HG03159 (cell line): ENCODE results near the gene GPR82.
"Not testable (repeated sequence)": the region's sequence is repeated elsewhere in the genome, so short reads cannot be mapped to it uniquely, and the experiment has no call there.

Experiments used
- ATAC-seq: cut with Tn5 transposase; IDR thresholded peaks from one replicate; pipeline ENCODE4 v1.9.1; 2021; ENCODE audit warnings: mild to moderate bottlenecking, moderate library complexity; ENCODE audit not compliant: unreplicated experiment

The GPR82 gene

DNA sequence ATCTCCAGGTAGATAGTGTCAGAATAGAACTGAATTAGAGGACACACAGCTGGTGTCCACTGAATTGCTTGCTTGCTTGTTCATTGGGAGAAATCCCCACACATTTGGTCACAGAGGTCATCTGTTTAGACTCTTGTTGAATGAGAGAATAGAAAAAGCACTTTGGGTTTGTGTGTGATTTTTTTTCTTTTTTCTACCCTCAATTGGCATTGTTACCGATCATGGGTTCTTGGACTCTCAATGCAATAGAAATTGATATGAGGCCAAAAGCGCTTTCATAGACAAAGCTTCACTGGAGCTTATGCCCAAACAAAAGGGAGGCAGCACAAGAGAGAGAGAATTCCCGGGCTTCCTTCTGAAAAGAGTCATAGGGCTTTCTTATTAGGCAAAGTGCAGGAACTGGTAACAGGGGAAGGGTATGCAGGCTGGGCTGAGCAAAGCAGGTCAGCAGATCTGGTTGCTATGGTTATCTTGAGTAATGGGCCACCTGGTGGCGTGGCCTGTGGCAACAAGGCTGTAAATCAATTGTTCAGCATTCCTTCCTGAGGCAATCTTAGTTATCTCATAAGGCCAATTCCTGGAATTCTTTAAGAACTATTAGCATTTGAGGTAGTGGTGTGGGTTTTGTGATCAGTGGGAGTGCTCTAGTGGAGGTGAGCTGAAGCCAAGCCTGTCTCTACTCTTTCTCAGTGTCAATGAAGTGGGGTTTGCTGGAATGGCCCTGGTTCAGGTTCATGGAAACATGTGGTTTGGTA is 5.3 kb upstream of the GPR82 start:
- ATAC-seq: no peak

DNA sequence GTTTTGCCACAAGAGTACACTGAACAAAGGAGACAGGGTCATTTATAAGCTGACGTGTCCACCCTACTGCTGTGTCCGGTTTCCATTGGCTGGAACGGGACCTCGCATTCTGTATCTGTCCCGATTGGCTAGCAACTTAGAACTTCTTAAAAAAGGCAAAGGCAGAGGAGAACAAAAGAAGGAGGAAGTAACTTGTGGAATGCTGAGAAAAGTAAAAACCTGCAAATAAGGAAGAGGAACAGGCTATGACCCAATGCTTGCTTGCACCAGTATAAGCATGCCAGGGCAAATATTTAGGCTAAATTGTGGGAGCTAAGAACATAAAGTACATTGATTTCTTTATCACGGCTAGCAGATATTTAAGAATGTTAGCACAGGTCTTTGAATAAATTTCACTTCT is 4.4 kb upstream of the GPR82 start:
- not testable (repeated sequence) for ATAC-seq

DNA sequence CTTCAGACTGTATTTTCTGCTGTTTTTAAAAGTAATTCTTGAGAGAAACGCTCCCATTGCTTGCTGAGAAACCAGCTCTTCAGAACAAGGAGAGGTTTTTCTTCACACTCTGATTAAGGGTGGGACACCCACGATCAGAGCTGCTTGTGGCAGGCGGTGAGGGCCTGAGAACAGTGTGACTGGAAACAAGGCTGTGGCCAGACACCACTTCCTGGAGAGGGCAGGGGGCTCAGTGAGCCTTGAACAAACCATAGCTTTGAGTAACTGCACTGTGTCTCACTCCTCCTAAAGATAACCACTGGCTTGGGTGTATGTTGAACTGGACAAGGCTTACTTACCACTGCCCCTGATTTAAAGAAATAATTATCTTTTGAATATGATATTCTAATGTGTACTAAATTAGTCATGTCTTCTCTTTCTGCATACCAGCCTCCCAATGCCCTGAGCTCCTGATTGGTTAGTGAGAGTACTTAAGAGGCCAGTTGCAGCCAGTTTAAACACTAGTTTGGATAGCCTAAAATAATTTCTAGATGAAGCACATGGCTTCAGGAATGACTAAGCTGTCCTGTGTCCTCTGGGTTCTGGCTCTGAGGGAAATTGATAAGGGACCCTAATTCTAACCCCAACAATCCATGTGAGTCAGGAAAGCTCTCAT is 3.7 kb upstream of the GPR82 start:
- peak; percentile 88 for ATAC-seq

DNA sequence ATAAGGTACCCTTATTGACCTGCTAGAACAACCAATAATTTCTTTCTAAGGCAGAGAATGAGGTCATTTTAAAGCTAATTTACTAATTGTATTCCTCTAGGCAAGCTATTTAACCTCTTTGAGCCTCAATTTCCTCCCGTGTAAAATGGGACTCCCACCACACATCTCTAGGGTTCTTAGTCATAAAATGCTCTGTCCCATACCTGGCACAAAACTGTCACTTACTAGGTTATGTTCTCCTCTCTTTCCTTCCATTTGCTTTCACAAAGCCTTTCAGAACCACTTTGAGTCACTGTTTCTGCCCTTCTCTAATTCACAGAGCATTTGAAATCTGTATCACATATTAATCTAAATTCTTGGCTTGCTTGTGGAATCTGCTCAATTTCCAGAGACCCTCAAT is 2.4 kb upstream of the GPR82 start:
- no peak for ATAC-seq

DNA sequence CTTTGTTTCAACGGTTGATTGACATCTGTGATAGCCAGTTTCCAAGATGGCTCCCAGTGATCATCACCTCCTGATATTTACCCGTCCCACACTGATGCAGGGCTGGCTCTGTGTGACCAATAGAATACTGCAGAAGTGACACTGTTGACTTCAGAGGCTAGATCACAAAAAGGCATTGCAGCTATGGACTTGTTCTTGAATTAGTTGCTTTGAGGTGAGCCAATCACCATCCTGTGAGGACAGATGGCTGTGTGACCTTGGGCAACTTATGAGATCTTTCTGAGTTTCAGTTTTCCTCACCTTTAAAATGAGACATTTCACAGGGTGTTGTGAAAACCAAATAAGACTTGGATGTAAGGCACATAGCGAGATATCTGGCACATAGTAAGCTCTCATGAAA is 1.8 kb upstream of the GPR82 start:
- ATAC-seq: no peak

DNA sequence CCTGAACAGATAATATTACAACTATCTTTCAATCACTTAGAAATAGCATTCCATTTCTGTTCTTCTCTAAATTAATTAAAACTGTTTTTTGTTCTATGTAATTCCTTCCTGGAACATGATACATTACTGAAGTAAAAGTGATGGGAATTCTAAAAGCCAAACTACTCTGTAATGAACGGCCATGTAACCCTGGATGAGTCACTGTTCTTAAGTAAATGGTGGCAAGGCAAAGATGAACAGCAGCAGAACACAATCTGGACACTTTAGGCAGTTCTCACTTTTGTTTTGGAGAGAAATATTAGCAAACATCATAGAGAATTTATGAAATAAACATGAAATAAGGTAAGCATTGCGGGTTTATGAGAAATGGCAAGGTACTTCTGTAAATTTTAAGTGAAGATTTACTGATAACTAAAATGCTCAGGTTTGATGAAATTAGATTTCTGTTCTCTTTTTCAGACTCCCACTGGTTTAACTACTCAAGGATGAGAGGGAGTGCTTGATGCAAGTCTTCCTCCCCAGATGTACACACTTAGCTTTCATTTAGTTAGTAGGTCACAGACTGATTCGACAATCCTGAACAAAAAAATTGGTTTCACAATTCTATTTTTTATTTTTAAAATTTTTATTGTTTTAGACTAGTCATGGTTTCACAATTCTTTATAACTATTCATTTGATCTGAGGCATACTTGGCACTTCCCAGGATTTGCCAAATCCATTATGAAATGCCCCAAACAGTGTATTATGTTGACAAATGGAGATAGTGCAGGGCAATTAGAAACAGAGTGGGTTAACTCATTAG is 964 bp upstream of the GPR82 start:
- no peak for ATAC-seq

DNA sequence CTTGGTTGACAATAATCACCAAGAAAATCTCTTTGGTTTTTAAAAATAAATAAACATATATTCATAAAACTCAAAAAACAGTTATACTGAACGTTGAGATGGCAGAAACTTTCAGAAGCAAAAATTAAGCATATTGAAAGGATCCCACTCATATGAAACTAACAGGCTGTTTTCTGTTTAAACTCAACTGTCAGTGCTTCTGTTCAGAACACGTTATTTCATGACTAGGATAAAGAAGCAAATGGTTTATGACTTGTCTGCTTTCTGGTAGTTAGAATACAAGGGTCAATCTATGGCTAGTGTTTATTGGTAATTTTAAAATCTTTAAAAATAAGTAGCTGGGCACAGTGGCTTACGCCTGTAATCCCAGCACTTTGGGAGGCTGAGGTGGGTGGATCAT is 4.1 kb downstream of the GPR82 start:
- no peak for ATAC-seq

DNA sequence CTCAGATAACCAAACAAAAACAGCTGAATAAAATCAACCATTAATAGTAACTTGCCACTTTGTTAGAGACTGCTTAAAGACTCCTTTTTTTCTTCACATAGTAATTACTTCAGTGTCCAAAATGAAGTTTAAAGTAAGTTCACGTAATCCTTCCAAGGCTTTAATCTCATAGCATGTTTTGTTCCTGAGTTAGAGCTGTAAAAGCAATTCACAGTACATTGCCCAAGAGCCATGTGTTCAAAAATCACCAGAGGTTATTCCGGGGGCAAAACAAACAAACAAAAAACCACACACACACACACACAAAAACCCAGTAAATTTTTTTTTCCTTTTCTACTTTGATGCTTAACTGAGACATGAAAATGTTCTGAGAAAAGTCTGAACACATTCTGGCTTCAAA is 6.1 kb downstream of the GPR82 start:
- no peak for ATAC-seq

DNA sequence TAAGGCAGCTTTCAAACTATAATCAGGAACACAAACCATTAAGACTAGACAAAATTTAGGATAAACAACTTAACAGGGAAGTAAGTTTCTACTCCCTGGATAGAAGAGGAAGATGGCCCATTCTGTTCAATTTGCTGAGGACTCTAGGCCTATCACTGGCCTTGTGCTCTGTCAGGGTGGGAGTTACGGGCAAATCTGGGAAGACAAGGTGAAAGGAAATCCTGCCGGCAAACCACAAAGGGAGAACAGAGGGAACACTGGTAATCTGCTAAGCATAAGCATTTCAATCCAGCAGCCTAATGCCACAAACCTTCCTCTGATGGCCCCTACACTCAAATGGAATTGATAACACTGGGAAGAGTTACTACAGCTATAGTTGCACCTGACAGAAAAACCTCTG is 8.3 kb downstream of the GPR82 start:
- no peak for ATAC-seq

DNA sequence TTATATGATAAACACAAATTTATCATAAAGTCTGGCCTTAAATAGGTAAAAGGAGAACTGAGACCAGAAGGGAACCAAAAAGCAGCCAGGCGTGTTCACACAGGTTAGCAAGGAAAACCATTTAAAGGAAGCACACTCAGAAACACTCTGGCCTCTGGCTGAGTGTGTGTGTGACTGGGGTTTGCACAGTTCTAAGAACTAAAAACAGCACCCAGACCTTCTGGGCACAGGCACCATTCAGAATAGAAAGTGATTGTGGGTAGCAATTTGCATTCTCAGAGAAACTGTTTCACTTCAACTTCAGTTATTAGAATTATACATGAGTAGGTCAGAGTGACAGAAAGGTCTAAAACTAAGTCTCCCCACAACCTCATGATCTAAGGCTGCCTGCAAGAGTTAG is 10.0 kb downstream of the GPR82 start:
- peak; percentile 97 for ATAC-seq

DNA sequence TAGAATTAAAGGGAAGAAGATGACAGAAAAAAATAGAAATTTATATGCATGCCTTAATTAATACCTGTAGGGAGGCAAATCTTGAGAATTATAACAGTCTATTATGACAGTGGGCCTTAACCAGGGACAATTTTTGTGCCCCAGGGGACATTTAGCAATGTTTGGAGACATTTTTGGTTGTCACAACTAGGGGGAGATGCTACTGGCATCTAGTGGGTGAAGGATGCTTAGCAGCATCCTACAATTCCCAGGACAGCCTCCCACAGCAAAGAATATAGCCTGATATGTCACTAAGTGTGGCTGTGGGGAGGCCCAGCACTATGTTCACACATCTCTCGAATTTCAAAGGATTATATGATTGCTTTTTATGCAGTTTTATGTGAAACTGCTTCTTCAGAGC is 10.5 kb downstream of the GPR82 start:
- ATAC-seq: no peak

DNA sequence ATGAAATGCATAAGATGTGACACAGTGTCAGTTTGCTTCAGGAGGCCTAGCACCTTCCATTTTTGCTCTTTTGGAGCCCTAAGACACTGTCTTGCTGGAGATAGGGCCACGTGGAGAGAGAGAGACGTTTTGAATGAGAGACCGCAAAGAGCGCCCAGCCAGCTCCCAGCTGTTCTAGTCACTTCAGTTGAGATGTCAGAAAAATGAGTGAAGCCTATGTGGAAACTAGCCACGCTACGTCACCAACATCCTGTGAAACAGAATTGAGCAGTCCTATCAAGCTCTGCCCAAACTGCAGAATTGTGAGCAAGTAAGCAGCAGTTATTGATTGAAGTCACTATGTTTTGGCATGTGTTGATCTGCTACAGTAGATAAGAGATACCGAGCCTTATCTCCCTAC is 13.1 kb downstream of the GPR82 start:
- ATAC-seq: no peak

DNA sequence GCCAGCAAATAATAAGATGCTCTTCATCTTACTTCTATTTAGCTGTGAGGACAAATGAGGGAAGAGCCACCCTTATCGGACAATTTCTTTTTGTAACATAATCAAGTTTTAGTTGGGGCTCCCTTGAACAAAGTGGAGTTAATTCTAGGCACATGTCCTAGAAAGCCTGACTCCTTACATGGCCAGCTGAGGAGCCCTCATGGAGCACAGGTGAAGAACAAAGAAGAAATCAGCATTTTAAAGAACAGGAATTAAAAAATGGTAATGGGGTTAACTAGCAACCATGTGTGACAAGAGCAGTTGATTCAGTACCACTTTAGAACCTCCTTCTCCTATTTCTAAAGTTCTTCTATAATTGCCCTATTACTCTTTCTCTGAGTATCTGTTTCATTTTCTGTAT is 15.9 kb downstream of the GPR82 start:
- ATAC-seq: no peak

DNA sequence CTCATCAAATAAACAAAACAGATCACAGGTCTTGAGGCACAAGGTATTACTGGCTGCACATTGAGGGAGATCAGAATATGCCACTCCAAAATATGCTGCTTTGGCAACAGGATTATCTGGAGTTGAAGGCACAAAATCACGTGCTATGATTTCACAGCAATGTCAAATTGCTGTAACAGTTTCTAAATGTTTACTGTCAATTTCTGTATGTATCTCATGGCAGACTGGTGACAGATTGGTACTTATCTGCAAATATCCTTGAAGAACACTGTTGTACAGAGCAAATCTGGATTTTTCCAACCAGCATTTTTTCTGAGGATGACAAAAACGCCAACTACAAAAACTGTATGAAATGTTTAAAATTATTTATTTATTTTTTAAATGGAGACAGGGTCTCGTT is 26.7 kb downstream of the GPR82 start:
- no peak for ATAC-seq

DNA sequence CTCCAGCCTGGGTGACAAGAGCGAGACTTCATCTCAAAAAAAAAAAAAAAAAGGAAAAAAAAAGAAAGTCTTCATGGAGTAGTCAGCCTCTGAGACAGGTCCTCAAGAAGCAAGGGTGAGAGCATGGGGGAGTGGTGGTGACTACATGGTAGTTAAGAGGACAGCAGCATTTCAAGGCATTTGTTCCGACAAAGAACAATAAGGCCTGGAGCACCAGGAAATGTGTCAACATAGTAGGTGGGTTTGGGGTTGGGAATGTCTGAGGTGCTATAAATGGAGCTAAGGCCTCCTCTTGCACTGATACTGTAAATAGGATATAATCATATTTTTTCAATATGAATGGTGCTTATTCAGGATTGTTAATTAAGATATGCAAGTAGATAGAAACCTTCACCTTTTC is 34.4 kb downstream of the GPR82 start:
- no peak for ATAC-seq

DNA sequence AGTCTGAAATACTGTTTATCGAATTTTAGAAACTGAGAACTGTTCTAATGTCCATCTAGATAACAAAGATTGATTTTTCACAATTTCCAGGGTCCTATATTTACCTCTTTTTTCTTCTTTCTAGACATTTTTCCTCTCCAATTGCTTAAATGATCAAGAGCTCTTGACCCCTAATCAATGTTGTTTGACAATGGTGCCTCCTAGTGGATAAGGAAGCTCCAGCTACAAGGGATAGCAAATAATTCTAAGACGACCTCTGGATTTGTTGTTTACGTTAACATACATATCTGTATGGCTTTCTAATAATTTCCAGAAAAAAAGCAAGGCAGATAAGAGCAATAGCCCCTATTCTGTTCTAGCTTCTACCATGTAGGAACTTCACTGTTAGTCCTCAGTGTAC is 35.8 kb downstream of the GPR82 start:
- no peak for ATAC-seq

DNA sequence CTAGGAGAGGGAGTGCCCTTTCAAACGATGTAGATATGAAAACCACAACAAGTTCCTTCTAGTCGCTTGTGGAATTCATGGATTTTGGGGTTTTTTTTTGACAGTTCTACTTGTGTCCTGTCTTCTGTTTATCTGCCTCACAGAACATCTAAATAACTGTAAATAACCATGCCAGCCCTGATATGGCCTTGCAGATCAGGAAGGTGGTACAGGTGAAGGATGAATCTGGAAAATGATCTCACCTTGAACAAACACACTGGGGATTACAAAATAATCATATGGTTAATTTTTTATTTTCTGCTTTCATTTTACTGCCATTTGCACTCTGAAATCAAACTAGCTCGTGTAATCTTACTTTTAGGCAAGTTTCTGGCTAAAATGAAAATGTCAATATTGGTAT is 37.2 kb downstream of the GPR82 start:
- ATAC-seq: no peak

DNA sequence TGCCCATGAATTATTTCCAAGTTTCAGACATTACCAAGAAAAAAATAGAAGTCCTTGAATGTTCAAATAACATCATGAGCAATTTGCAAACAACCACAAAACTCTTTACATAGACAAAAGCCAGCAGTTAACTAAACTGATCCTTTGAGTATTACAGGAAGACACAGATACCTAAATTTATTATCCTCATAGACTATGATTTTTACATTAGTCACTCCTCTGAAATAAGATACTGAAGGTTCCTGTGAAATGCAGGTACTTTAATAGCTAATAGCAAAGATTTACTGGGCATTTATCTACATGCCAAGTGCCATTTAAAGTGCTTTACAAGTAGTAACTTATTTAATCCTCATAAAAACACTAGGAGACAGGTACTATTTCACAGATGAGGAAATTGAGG is 37.7 kb downstream of the GPR82 start:
- no peak for ATAC-seq

DNA sequence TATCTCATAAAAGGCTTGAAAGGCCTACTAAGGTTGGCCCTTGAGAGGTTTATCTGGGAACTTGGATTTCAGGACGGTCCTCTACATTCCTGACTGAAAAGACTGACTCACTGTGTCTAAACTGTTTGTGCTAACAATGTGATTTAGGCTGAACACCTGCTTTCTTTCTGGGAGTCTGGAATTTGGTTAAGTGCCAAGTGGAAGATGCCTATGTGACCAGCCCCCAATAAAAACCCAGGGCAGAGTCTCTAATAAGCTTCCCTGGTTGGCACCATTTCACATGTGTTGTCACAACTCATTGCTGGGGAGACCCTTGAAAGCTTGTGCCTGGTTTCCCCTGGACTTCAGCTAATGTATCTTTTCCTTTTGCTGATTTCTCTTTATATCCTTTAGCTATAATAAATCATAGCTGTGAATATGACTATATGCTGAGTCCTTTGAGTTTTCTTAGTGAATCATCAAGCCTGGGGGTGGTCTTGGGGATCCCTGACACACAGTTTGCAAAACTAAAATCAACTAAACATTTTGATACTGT is 55.1 kb downstream of the GPR82 start:
- ATAC-seq: no peak
